A673 (cell line): Measurements from ENCODE around the gene CACNA2D4. TPM values are rescaled to one million over a fixed set of nuclear protein-coding genes. Genes with fewer than 3 reads are reported as not detected.

Experiments used
- BruUV-seq: library from RNA; stranded (reverse); fragments of 400-500 nt; replicated peaks from 2 replicates; lab custom pipeline; 2021; lab: Mats Ljungman, UMichigan
- CTCF ChIA-PET: fragments of 300-600 bp; sonication (Branson Sonifier 250); formaldehyde crosslinking; loops from one replicate; lab custom pipeline; 2022; ENCODE audit warnings: antibody characterized with exemption; lab: Charles Lee
- POLR2A ChIA-PET: fragments of 300-600 bp; sonication (Branson Sonifier 250); formaldehyde crosslinking; loops from one replicate; lab custom pipeline; 2022; ENCODE audit warnings: antibody characterized with exemption; ENCODE audit not compliant: low non-redundant PET; lab: Charles Lee
- DNase-seq: peaks from one replicate; pipeline ENCODE4 v3.0.0-alpha.2; 2015; ENCODE audit warnings: low spot score
- H3K27ac ChIP-seq: fragments of 200-600 bp; sonication (generic); 2 replicates; pipeline ENCODE4 v1.5.1; 2016; ENCODE audit warnings: mixed run types, low read depth, mild to moderate bottlenecking, mixed read lengths, antibody characterized with exemption, low read length; ENCODE audit not compliant: poor library complexity, severe bottlenecking
- H3K27me3 ChIP-seq: fragments of 200-600 bp; sonication (generic); replicated peaks from 2 replicates; pipeline ENCODE4 v1.6.1; 2017; ENCODE audit warnings: mixed run types, low read depth, mild to moderate bottlenecking, mixed read lengths, antibody characterized with exemption, low read length; ENCODE audit not compliant: insufficient read depth, poor library complexity
- H3K36me3 ChIP-seq: fragments of 200-600 bp; sonication (generic); 2 replicates; pipeline ENCODE4 v1.6.1; 2016; ENCODE audit warnings: mixed run types, mild to moderate bottlenecking, mixed read lengths, antibody characterized with exemption, low read length; ENCODE audit not compliant: insufficient read depth, poor library complexity, severe bottlenecking
- H3K4me1 ChIP-seq: fragments of 200-600 bp; sonication (generic); 2 replicates; pipeline ENCODE4 v1.6.1; 2017; ENCODE audit warnings: mixed run types, mild to moderate bottlenecking, mixed read lengths, antibody characterized with exemption, low read length; ENCODE audit not compliant: insufficient read depth, poor library complexity, severe bottlenecking
- H3K4me3 ChIP-seq: fragments of 200-600 bp; sonication (generic); 2 replicates; pipeline ENCODE4 v1.5.1; 2016; ENCODE audit warnings: low read depth, mixed run types, mild to moderate bottlenecking, mixed read lengths, low read length; ENCODE audit not compliant: poor library complexity, severe bottlenecking
- H3K9me3 ChIP-seq: fragments of 200-600 bp; sonication (generic); 2 replicates; pipeline ENCODE4 v1.6.1; 2016; ENCODE audit warnings: mixed run types, low read depth, mild to moderate bottlenecking, mixed read lengths, antibody characterized with exemption, low read length; ENCODE audit not compliant: poor library complexity, severe bottlenecking
- EZH2 ChIP-seq: fragments of 200-600 bp; sonication (generic); IDR thresholded peaks from 2 replicates; pipeline ENCODE4 v1.6.1; 2017; ENCODE audit warnings: borderline replicate concordance, low read depth, mild to moderate bottlenecking, mixed read lengths, antibody characterized with exemption, low read length; ENCODE audit not compliant: poor library complexity, severe bottlenecking
- intact Hi-C: fragments of 100-400 bp; cut with micrococcal nuclease; formaldehyde crosslinking; loops from one replicate; pipeline ENCODE4 v1.10.0; 2022; ENCODE audit not compliant: unreplicated experiment
- total RNA-seq: library from RNA; stranded (reverse); gene quantifications from 2 replicates; pipeline ENCODE4 v1.2.3, GENCODE V29; 2021
- TF ChIP-seq, protein P1 (sequence below): fragments of 300-800, 200-600 bp; sonication (generic); conservative IDR thresholded peaks from 2 replicates; pipeline ENCODE4 v1.5.1; 2017; ENCODE audit warnings: low read depth, mild to moderate bottlenecking, antibody characterized with exemption, low read length, moderate library complexity, mixed read lengths

The CACNA2D4 gene
- total RNA-seq, 1 experiment from 2014 or later, result 0.41 TPM

- DNase-seq, result peak; percentile 38
- no TSS peak for BruUV-seq
- CTCF ChIA-PET, result no interaction called here
- Histone ChIP-seq H3K4me1 (peaks cover 44% of the 10 kb centered on the region), H3K27me3 (no peaks in the 10 kb centered on the region), H3K27ac (no peak overlapping the region), H3K36me3 (no peaks in the 10 kb centered on the region), H3K9me3 (no peaks in the 10 kb centered on the region), H3K4me3 (no peak overlapping the region)
- intact Hi-C loops, result no loop called here
- POLR2A ChIA-PET, result no interaction called here
- TF ChIP-seq, protein P1, sequence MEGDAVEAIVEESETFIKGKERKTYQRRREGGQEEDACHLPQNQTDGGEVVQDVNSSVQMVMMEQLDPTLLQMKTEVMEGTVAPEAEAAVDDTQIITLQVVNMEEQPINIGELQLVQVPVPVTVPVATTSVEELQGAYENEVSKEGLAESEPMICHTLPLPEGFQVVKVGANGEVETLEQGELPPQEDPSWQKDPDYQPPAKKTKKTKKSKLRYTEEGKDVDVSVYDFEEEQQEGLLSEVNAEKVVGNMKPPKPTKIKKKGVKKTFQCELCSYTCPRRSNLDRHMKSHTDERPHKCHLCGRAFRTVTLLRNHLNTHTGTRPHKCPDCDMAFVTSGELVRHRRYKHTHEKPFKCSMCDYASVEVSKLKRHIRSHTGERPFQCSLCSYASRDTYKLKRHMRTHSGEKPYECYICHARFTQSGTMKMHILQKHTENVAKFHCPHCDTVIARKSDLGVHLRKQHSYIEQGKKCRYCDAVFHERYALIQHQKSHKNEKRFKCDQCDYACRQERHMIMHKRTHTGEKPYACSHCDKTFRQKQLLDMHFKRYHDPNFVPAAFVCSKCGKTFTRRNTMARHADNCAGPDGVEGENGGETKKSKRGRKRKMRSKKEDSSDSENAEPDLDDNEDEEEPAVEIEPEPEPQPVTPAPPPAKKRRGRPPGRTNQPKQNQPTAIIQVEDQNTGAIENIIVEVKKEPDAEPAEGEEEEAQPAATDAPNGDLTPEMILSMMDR, result no peak
- no peak for TF ChIP-seq EZH2
Measured at GRCh38 chr12:1844661-1845409, 73.6 kb downstream of the CACNA2D4 start.

GRCh38 chr12:1844223-1844622 lies 74.2 kb downstream of the CACNA2D4 start:
- TF ChIP-seq, protein P1, result no peak
- no peak for TF ChIP-seq EZH2
- ChIA-PET CTCF (no interaction called here), POLR2A (no interaction called here)
- no peaks in the 10 kb centered on the region for H3K27me3 ChIP-seq
- DNase-seq, result no peak
- no peaks in the 10 kb centered on the region for H3K9me3 ChIP-seq
- peaks cover 49% of the 10 kb centered on the region for H3K4me1 ChIP-seq
- H3K36me3 ChIP-seq, result no peaks in the 10 kb centered on the region
- intact Hi-C loops, result no loop called here
- BruUV-seq, result no TSS peak
- no peak overlapping the region for H3K4me3 ChIP-seq
- no peak overlapping the region for H3K27ac ChIP-seq

GRCh38 chr12:1843641-1844005 lies 74.8 kb downstream of the CACNA2D4 start:
- peak; percentile 64 for DNase-seq
- no TSS peak for BruUV-seq
- no peaks in the 10 kb centered on the region for H3K9me3 ChIP-seq
- peaks cover 45% of the 10 kb centered on the region for H3K4me1 ChIP-seq
- no peaks in the 10 kb centered on the region for H3K36me3 ChIP-seq
- H3K27me3 ChIP-seq, result no peaks in the 10 kb centered on the region
- ChIA-PET CTCF (no interaction called here), POLR2A (no interaction called here)
- H3K4me3 ChIP-seq, result no peak overlapping the region
- no peak overlapping the region for H3K27ac ChIP-seq
- intact Hi-C loops, result no loop called here
- no peak for TF ChIP-seq EZH2
- TF ChIP-seq, protein P1, result no peak
